GM19467 (cell line): ENCODE data around the gene TMA7.
"Not testable (repeated sequence)": the region's sequence is repeated elsewhere in the genome, so short reads cannot be mapped to it uniquely, and the experiment has no call there.

Source experiments
- ATAC-seq: cut with Tn5 transposase; IDR thresholded peaks from one replicate; pipeline ENCODE4 v1.9.1; 2021; ENCODE audit warnings: mild to moderate bottlenecking, moderate library complexity; ENCODE audit not compliant: unreplicated experiment

The TMA7 gene

DNA sequence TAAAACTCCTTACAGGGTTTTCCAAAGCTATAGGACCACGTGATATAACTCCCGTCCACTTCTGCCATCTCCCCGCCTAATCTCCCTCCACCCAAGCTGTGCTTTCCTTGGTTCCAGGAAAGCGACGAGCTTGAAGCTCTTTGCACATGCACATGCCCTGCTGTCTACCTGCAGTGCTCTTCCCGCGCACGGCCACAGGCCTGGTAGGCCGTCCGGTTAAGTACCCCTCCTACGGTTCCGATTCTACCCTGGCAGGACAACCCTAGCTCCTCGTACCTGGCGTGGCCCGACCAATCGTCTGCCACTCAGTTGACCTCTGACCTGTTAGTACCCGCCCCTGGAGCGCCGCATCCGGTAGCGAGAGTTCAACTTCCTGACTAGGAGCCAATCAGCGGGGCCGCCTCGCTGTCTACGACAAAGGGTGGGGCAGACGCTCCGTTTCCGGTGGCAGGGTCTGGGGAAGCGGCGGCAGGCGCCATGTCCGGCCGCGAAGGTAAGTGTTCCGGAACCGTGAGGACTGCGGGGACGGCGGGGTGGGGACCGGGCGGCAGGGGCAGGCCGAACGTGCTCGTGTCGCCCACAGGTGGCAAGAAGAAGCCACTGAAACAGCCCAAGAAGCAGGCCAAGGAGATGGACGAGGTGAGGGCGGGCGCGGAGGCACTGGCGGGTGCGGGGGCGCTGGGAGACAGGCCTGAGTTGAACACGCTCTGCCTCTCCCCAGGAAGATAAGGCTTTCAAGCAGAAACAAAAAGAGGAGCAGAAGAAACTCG is at the start of gene TMA7, which contains the start of gene CCDC51:
Gene TMA7, plus strand, starts transcription at position 438 of the 770 bp plus-strand sequence. Its CDS starts 40 bp downstream, at position 478.
Gene CCDC51, minus strand, starts transcription at position 300 of the 770 bp plus-strand sequence. CDS start 4,991 bp downstream, outside the sequence.
- ATAC-seq, result peak; percentile 95

GRCh38 chr3:48394391-48394790 is 45.7 kb upstream of the TMA7 start:
- ATAC-seq, result no peak

DNA sequence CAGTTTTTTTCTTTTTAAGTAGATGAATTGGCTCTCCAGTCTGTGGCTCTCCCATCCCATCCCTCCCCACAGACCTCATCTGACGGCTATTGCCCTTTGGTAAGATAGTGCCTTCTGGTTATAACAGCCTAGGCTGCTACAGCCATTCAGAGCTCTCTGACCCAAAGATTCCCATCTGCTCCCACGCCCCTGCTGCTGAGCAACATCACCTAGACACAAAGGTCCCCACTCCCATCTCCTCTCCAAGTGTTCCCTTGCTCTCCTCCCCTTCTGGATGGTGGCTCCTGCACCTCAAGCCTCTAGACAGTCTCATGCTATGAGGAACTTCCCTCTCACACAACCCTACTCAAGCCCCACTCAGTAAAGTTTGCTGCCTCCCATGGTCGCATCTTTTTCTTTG is 44.3 kb upstream of the TMA7 start:
- ATAC-seq, result no peak

DNA sequence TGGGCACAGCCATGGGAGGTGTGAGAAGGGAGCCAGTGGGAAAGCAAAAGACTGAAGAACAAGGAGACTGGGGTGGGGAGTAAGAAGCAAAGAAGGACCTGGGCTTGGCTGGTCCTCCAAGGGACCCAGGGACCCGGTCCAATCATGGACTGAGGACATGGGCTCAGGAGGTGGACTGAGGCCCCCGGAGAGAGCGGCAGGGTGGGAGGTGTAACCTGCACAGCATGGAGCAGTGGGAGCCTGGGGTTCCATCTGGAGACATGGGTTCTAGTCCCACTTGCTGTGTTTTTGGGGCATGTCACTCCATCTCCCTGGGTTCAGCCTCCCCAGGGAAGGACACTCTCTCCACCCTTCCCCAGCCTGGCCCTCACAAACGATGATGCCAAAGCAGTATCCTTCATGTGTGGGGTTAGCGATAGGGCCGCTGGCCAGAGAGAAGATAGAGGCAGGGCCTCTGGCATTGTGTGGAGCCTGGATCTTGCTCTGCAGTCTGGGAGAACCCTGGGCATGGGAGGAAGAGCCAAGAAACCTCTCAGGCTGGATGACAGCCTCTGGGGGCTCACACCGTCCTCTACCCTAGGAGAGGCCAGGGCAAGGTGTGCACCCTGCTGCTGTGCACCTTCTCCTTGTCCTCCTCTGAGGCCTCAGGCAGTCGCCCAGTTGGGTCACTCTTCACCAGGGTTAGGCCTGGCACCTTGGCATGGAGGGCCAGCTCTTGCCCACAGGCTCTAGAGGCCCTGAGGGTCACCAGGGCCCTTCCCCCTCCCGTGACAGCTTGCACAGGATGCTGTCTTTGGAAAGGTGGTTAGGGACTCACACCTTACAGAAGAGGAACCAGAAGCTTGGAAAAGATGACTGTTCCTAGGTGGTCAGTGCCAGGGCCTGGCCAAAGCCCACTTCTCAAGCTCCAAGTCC is 42.0 kb upstream of the TMA7 start:
- no peak for ATAC-seq

GRCh38 chr3:48398701-48399386 is 41.2 kb upstream of the TMA7 start:
- no peak for ATAC-seq

DNA sequence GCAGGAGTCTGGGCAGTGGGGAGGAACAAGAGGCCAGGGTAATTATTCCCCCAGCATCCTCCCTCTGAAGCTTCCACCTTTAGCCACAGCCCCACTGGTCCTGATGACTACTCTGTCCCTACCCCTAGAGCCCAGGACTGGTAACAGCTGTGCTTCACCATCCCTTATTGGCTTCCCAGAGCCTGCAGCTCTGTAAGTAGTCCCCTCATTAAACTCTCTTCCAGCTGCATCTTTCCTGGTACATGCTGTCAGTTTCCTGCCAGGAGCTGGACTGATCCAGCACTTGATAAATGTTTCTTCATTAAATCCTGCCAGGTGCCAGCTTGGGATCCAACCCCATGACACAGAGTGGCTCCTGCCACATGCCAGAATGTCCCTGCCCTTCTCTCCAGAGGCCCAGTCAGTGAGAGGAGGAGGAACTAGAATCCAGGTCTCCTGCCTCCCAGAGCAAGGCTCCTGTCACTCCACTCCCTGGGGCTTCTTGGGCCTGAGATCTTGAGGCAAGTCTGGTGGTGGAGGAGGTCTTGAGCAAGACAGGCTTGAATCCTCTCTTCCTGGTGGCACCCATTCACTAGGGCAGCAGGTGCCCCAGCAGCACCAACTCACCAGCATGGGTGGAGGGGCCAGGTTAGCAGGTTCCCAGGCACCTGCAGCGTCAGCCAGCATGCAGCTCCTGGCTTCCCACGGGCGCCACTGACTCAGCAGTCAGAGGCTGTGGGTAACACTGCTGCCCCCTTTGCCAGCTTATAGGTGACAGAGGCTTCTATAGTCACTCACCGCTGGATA is 40.5 kb upstream of the TMA7 start:
- no peak for ATAC-seq

DNA sequence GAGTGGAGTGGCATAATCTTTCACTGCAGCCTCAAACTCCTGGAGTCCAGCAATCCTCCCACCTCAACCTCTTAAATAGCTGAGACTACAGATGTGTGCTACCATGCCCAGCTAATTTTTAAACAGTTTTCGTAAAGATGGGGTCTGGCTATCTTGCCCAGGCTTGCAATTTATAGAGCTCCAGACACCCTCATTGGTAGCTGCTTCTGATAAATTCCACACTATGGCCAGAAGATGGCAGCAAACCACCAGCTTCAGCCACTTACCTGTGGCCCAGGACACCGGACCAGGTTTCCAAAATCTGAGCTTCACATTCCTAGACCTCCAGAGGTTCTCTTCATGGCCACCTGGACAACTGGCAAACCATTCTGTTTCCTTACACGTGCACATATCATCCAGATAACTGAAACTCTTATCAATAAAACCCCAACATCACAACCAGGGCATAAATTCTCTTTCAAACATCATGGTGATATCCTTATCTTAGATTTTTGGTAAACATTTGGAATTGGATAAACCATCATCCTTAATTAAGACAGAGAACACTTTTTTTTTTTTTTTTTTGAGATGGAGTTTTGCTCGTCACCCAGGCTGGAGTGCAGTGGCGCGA is 39.1 kb upstream of the TMA7 start:
- ATAC-seq, result no peak

DNA sequence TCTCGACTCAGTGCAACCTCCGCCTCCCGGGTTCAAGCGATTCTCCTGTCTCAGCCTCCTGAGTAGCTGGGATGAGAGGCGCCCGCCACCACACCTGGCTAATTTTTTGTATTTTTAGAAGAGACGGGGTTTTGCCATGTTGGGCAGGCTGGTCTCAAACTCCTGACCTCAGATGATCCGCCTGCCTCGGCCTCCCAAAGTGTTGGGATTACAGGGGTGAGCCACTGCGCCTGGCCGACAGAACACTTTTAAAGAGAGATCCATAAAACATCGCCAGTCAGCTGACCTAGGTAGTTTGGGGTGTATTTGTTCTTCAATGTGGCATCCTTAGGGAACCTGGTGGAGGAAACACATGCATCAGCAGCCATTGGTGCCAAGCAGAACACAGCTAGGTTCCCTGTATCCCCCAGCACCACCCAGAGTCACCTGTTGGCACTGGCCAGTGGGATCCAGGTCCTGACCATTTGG is 38.6 kb upstream of the TMA7 start:
- not testable (repeated sequence) for ATAC-seq

DNA sequence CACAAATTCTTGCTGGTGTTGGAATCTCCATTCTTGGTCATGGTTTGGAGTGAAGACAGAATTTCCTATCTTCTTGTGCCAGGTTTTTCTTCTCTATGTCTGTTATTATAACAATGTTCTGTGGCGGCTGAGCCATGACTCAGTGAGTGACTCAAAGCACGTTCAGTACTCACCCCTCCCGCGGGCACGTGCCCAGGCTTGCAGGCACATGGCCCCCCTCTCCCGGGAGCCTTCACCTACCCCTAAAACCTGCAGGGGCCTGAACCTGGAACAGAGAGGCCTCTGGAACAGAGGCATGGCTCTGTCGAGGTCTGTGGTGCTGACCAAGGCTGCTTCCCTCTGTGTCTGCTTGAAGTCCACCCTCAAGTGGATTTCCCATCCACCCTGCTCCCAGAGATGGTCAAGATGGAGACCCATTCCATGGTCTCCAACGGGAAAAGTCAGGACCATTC is 37.8 kb upstream of the TMA7 start:
- no peak for ATAC-seq

DNA sequence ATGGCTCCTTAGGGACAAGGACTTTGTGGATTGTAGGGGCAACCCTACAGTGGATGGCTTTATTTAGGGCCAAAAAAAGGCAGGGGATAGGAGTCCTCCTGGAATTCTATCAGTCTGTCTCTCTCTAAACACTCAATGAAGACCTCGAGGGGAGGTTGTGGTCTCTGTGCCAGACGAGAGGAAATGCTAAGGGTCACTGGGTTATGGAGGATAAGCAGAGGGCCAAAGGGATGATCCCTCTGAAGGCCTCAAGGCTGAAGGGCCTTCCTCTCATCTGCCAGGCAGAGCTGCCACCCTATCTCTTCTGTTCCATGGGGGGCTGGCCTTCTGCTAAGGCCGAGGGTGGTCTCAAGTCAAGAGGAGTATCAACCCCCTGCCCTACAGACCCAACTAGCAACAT is 37.1 kb upstream of the TMA7 start:
- no peak for ATAC-seq

DNA sequence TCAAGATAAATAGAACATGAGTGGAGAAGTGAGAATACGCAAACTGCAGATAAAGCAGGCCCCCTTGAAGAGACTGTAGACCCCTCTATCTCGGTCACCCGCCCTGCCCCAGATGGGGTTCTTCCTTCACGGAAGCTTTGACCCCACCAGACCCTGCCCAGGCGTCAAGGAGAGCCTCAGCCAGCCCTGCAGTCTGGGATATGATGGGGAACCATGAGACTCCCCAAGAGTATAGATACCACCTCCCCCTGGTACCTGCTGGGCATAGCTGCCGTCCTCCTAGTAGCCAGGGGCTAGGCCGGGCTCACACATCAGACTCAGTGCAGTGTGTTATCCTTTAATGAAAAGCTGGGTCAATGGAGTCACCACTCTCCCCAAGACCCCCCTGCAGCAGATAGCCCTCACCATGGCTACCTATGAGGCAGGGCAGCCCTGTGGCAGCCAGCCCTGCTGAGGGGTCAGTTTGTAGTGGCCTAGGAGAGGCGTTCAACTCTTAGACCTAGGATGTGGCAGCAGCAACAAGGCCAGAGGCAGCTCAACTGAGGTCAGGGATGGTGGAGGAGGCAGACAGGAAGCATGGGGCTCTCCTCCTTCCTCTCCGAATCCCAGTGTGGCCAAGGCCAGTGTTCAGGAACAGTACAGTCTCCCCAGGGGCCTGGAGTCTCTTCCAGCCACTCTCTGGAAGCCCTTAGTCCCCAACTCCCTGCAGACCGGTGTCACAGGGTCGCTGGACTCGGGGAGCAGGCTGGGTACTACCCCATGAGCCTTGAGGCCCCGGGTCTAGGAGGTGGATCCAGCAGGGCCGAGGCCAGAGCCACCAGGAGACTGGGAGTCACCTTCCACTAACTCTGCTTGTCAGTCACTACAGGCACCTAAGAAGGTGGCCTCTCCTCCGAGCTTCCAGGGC is 36.3 kb upstream of the TMA7 start:
- ATAC-seq, result no peak

DNA sequence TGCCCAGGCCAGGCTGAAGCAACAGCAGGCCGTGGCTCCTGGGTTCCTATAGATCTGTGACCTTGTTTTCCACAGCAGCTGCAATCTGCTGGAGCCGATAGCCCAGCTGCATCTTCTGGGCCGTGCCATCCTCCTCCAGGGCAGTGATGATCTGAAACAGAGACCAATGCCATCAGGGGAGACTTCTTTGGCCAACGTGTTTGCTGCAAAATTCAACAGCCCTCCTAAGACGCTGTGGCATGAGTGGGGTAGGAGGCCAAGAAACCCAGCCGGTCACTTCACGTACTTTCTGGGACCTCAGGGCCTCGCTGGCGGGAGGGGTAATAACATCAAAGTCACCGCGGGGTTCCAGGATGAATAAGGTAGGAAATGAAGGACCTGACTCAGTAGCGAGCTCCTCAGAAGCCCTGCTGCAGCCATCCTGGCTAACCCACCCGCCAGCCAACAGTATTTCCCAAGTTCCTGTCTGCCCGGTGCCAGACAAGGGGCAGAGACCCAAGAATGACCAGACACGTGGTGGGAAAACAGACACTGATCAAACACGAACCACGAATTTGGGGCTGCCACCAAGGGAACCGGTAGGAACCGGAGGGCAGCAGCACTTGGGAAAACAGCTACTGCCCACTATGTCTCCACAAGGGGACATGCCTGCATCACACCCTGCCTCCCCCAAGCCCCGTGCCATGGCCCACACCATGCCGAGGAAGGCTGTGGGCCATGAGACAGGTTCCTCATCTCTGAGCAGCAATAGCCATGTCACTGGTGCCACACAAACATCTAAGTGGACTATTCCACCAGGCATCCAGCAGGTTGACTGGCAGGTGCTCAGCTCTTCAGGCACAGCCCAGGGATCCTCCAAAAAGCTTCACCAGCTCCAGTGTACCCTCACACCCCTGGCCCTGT is 35.4 kb upstream of the TMA7 start:
- ATAC-seq, result no peak

DNA sequence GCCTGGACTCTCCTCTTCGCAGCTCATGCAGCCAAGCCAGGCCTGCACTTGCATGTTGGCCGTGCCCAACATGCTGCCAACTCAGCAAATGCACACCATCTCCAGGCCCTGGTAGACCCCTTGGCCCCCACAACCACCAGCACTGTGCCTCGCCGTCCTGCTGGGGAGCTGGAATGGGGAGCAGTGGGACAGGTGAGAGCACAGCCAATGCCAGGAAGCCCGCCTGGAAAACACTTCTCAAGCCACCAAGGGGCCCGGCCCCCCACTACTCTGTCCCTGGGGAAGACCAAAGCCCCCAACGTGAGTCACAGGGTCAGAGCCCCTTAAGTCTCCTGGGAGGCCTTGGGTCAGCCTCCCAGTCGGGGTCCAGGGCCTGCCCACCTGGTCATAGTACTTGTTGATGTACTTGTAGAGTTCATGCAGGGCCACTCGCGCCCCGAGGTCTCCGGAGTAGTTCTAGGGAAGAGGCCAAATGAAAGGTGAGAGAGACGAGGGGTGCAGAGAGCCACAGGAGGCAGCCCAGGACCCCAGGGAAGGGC is 34.6 kb upstream of the TMA7 start:
- no peak for ATAC-seq

- ATAC-seq, result no peak
Observed at GRCh38 chr3:48405971-48406370, 34.1 kb upstream of the TMA7 start.

- ATAC-seq, result no peak
Observed at GRCh38 chr3:48406443-48407431, 33.3 kb upstream of the TMA7 start.

GRCh38 chr3:48407542-48408099 is 32.4 kb upstream of the TMA7 start:
- ATAC-seq, result no peak
